Ureter (tissue), 1 donor: ENCODE measurements around the gene SLC2A11. TPM values are rescaled to one million over a fixed set of nuclear protein-coding genes. Genes with fewer than 3 reads are reported as not detected.
"Not testable (repeated sequence)": the region's sequence is repeated elsewhere in the genome, so short reads cannot be mapped to it uniquely, and the experiment has no call there.

Source experiments
- DNase-seq: peaks from one replicate; pipeline ENCODE4 v3.0.0-alpha.2; 2020; ENCODE audit warnings: low spot score
- total RNA-seq: library from RNA; stranded (reverse); gene quantifications from one replicate; pipeline ENCODE4 v1.2.4, GENCODE V29; 2023
- donor health status: DM: yes; HTN: yes; CAD: no.

The SLC2A11 gene
- total RNA-seq, 1 donor from 2014 or later, result 15.0 TPM

- DNase-seq, result no peak
These were observed 51.0 kb downstream of the SLC2A11 start for GRCh38 chr22:23908587-23909205.

DNA sequence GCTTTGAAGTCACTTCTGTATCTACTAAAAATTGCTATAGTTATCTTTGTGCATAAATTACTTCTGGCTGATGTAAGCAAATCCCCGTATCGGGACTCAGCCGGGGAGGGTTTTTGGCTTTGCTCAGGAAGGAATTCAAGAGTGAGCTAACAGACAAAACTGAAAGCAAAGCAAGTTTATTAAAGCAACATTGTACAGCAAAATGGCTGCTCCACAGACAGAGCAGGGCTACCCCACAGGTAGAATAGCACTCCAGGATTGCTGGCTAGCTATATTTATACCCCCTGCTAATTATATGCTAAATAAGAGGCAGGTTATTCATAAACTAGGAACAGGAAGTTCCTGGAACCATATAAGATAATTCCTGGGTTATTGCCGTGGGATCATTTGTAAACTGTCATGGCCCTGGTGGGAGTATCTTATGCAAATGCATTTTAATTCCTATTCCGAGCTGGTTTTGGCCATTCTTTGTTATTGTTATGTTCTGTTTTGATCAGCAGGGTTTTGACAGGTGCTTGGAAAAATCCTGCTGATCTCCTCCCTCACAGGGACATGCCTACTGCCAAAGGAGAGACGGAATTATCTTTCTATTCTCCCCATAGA is 51.7 kb downstream of the SLC2A11 start:
- DNase-seq, result no peak

- DNase-seq, result no peak
These were observed 53.0 kb downstream of the SLC2A11 start for GRCh38 chr22:23910496-23911190.

DNA sequence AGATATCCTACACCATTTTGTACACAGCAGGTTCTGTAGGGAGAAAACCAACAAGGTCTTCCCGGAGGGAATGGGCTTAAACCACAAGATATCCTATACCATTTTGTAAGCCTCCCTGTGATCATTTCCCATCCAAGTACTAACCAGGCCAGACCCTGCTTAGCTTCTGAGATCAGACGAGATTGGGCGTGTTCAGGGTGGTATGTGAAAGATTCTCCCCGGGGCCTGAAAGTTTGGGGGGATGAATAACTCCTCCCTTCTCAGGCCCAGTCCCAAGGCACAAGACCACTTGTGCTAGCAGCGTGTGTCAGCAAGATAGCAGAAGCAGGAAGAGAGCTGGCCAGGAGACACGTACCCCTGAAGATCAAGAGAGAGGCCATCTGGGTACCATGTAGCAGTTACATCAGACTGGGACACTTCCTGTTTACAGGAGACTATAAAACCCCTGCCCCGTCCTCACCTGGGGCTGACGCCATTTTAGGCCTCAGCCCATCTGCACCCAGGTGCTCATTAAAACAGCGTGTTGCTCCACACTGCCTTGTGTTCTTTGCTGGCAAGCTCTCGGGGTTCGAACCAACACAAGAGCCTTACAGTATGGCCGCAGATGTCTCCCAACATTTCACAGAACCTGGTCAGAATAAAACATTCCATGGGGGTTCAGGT is 53.8 kb downstream of the SLC2A11 start:
- no peak for DNase-seq

GRCh38 chr22:23912293-23912903 is 54.7 kb downstream of the SLC2A11 start:
- no peak for DNase-seq

GRCh38 chr22:23913306-23913660 is 55.6 kb downstream of the SLC2A11 start:
- DNase-seq, result no peak

GRCh38 chr22:23913661-23914353 is 56.1 kb downstream of the SLC2A11 start:
- DNase-seq, result peak; percentile 99

- no peak for DNase-seq
These were observed 57.6 kb downstream of the SLC2A11 start for GRCh38 chr22:23915290-23915689.

GRCh38 chr22:23920267-23920611 is 62.6 kb downstream of the SLC2A11 start:
- DNase-seq, result not testable (repeated sequence)

- not testable (repeated sequence) for DNase-seq
These were observed 64.0 kb downstream of the SLC2A11 start for GRCh38 chr22:23921586-23922201.

DNA sequence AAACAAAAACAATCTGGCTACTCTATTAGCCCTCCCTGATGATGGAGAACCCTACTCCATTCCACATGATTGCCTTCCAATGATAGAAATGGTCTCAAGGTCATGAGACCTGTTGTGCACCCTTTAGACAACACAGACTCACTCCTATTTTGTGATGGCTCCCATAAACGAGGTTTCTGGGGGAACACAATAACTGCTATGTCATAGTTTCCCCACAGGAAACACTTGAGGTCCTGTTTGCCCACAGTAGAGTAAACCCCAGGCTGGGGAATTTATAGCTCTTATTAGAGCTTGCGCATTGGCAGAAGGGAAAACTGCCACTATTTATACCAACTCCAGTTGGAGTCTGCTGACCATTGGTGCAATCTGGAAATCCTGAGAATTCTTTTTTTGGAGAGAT is 65.2 kb downstream of the SLC2A11 start:
- no peak for DNase-seq

DNA sequence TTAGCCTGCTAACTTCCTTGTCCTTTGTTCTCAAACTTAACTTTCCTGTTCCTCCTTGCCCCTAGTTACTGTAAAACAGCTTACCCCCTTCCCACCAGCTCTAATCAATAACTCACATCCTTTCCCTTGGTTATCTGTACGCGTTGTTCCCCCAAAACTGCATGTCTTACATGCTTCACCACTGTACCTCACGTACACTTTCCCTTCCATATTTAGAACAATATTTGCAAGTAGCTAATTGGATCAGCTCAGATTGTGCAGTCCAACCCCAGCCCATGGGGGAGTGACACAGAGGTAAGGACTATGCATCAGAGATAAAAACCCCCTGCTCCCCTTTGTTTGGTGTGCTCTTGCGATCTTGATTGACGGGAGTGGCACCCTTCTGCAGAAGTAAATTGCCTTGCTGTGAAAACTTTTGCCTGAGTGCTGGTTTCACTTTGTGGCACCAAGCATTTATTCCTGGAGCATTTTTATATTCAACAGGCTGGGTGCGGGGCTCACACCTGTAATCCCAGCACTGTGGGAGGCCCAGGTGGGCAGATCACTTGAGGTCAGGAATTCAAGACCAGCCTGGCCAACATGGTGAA is 67.4 kb downstream of the SLC2A11 start:
- DNase-seq, result no peak

DNA sequence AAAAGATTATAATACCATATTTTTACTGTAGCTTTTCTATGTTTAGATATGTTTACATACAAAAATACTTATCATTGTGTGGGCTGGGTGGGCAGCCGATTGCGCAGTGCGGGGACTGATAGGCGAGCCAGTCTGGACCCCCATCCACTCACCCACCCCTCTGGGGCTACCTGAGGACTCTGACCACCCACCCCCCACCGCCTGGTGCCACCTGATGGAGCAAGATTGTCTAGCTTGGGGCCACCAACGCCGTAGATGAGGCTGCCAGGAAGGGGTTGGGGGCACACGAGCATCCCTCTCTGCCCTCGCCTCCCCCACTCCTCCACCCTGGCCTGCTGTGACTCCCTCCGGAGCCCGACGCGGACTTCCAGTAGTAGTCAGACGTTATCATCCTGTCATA is 68.9 kb downstream of the SLC2A11 start:
- no peak for DNase-seq

Other genes starting within 250 kb of the SLC2A11 start
- 2.3 TPM for gene DRICH1, start 225.6 kb upstream of the SLC2A11 start, total RNA-seq
- gene RGL4, start 166.9 kb upstream of the SLC2A11 start, total RNA-seq, result not detected
- gene ZNF70, start 106.8 kb upstream of the SLC2A11 start, total RNA-seq, result 9.0 TPM
- gene VPREB3, start 103.5 kb upstream of the SLC2A11 start, total RNA-seq, result not detected
- gene C22orf15, start 94.9 kb upstream of the SLC2A11 start, total RNA-seq, result 0.18 TPM
- gene CHCHD10, start 89.9 kb upstream of the SLC2A11 start, total RNA-seq, result 232 TPM
- 1.5 TPM for gene MMP11, start 85.0 kb upstream of the SLC2A11 start, total RNA-seq
- gene SMARCB1, start 70.9 kb upstream of the SLC2A11 start, total RNA-seq, result 74.0 TPM
- 11.4 TPM for gene DERL3, start 18.9 kb upstream of the SLC2A11 start, total RNA-seq
- gene MIF, start 36.5 kb downstream of the SLC2A11 start, total RNA-seq, result 528 TPM
- gene GSTT2B, start 103.3 kb downstream of the SLC2A11 start, total RNA-seq, result 6.9 TPM
- gene DDTL, start 109.0 kb downstream of the SLC2A11 start, total RNA-seq, result 6.6 TPM
- 129 TPM for gene DDT, start 116.6 kb downstream of the SLC2A11 start, total RNA-seq
- 7.8 TPM for gene GSTT2, start 122.3 kb downstream of the SLC2A11 start, total RNA-seq
- not detected for gene GSTT4, start 147.6 kb downstream of the SLC2A11 start, total RNA-seq
- gene CABIN1, start 153.4 kb downstream of the SLC2A11 start, total RNA-seq, result 117 TPM